Fibroblast of upper back skin (primary cell): ENCODE results near the gene MRPL43.
"Not testable (repeated sequence)": the region's sequence is repeated elsewhere in the genome, so short reads cannot be mapped to it uniquely, and the experiment has no call there.

Experiments
- DNase-seq: peaks from one replicate; pipeline ENCODE4 v3.0.0-alpha.2; 2013

The MRPL43 gene

GRCh38 chr10:100980711-100981110 is 6.6 kb downstream of the MRPL43 start:
- no peak for DNase-seq

GRCh38 chr10:100980311-100980710 is 7.0 kb downstream of the MRPL43 start:
- no peak for DNase-seq

- DNase-seq: no peak
Measured at GRCh38 chr10:100979791-100980272, 7.5 kb downstream of the MRPL43 start.

GRCh38 chr10:100978901-100979195 is 8.4 kb downstream of the MRPL43 start:
- DNase-seq: no peak

GRCh38 chr10:100978121-100978900 is 9.0 kb downstream of the MRPL43 start:
- DNase-seq: no peak

GRCh38 chr10:100977436-100977835 is 9.9 kb downstream of the MRPL43 start:
- DNase-seq: no peak

GRCh38 chr10:100976906-100977305 is 10.4 kb downstream of the MRPL43 start:
- no peak for DNase-seq

GRCh38 chr10:100975397-100975796 is 11.9 kb downstream of the MRPL43 start:
- not testable (repeated sequence) for DNase-seq

- no peak for DNase-seq
Measured at GRCh38 chr10:100972904-100973535, 14.3 kb downstream of the MRPL43 start.

- no peak for DNase-seq
Measured at GRCh38 chr10:100972115-100972903, 15.0 kb downstream of the MRPL43 start.

- DNase-seq: no peak
Measured at GRCh38 chr10:100970914-100971811, 16.1 kb downstream of the MRPL43 start.

- no peak for DNase-seq
Measured at GRCh38 chr10:100970076-100970913, 17.0 kb downstream of the MRPL43 start.

GRCh38 chr10:100969187-100970075 is 17.9 kb downstream of the MRPL43 start, which contains the start of gene SEMA4G:
SEMA4G (plus strand) TSS chr10:100969504; CDS start chr10:100972913, 3,409 bp downstream.
- peak; percentile 11 for DNase-seq

GRCh38 chr10:100968863-100969186 is 18.5 kb downstream of the MRPL43 start:
- DNase-seq: no peak

- DNase-seq: no peak
Measured at GRCh38 chr10:100968062-100968736, 19.1 kb downstream of the MRPL43 start.

- no peak for DNase-seq
Measured at GRCh38 chr10:100967332-100967731, 20.0 kb downstream of the MRPL43 start.

GRCh38 chr10:100966887-100967286 is 20.4 kb downstream of the MRPL43 start:
- DNase-seq: no peak

GRCh38 chr10:100965820-100966219 is 21.5 kb downstream of the MRPL43 start:
- DNase-seq: no peak

- no peak for DNase-seq
Measured at GRCh38 chr10:100963826-100964225, 23.5 kb downstream of the MRPL43 start.
